GM19395 (cell line): ENCODE measurements around the gene NDUFA12.
A peak's percentile ranks its signal among the peaks of the same experiment; 100 is the strongest.
"Not testable (repeated sequence)": the region's sequence is repeated elsewhere in the genome, so short reads cannot be mapped to it uniquely, and the experiment has no call there.

ENCODE experiments used
- ATAC-seq: cut with Tn5 transposase; IDR thresholded peaks from one replicate; pipeline ENCODE4 v1.9.1; 2021; ENCODE audit warnings: mild to moderate bottlenecking, moderate library complexity; ENCODE audit not compliant: unreplicated experiment

The NDUFA12 gene

GRCh38 chr12:95003213-95003920 lies at the start of gene NDUFA12:
Gene NDUFA12 (minus strand): TSS chr12:95003697. CDS start chr12:95003680, 17 bp downstream.
- ATAC-seq = peak; percentile 99

GRCh38 chr12:95051241-95051640 lies 47.7 kb upstream of the NDUFA12 start:
- no peak for ATAC-seq

- ATAC-seq = no peak
Observed at GRCh38 chr12:95037906-95038305, 34.4 kb upstream of the NDUFA12 start.

GRCh38 chr12:95034750-95035149 lies 31.3 kb upstream of the NDUFA12 start:
- ATAC-seq = no peak

GRCh38 chr12:95022477-95022876 lies 19.0 kb upstream of the NDUFA12 start:
- no peak for ATAC-seq

GRCh38 chr12:95017482-95017881 lies 14.0 kb upstream of the NDUFA12 start:
- no peak for ATAC-seq

- ATAC-seq = no peak
Observed at GRCh38 chr12:95016120-95016519, 12.6 kb upstream of the NDUFA12 start.

GRCh38 chr12:95014554-95014953 lies 11.1 kb upstream of the NDUFA12 start:
- ATAC-seq = no peak

- ATAC-seq = no peak
Observed at GRCh38 chr12:95006206-95006605, 2.7 kb upstream of the NDUFA12 start.

GRCh38 chr12:95004610-95005009 lies 1.1 kb upstream of the NDUFA12 start:
- ATAC-seq = no peak

- ATAC-seq = peak; percentile 7
Observed at GRCh38 chr12:95003921-95004272, 400 bp upstream of the NDUFA12 start.

- ATAC-seq = no peak
Observed at GRCh38 chr12:95002754-95003153, 743 bp downstream of the NDUFA12 start.

GRCh38 chr12:94998326-94998725 lies 5.2 kb downstream of the NDUFA12 start:
- ATAC-seq = no peak

GRCh38 chr12:94997726-94998125 lies 5.8 kb downstream of the NDUFA12 start:
- ATAC-seq = no peak

GRCh38 chr12:94997061-94997460 lies 6.4 kb downstream of the NDUFA12 start:
- no peak for ATAC-seq

GRCh38 chr12:94994312-94994711 lies 9.2 kb downstream of the NDUFA12 start:
- ATAC-seq = no peak

- ATAC-seq = not testable (repeated sequence)
Observed at GRCh38 chr12:94993855-94994254, 9.6 kb downstream of the NDUFA12 start.

- no peak for ATAC-seq
Observed at GRCh38 chr12:94990222-94990621, 13.3 kb downstream of the NDUFA12 start.

GRCh38 chr12:94988471-94988870 lies 15.0 kb downstream of the NDUFA12 start:
- ATAC-seq = no peak

GRCh38 chr12:94987801-94988200 lies 15.7 kb downstream of the NDUFA12 start:
- ATAC-seq = no peak

- no peak for ATAC-seq
Observed at GRCh38 chr12:94987076-94987669, 16.3 kb downstream of the NDUFA12 start.

GRCh38 chr12:94985099-94985498 lies 18.4 kb downstream of the NDUFA12 start:
- ATAC-seq = not testable (repeated sequence)

GRCh38 chr12:94983321-94983720 lies 20.2 kb downstream of the NDUFA12 start:
- no peak for ATAC-seq
